ENCODE measurements around the gene NGF. TPM values are rescaled to one million over a fixed set of nuclear protein-coding genes. Genes with fewer than 3 reads are reported as not detected.
"Not testable (repeated sequence)": the region's sequence is repeated elsewhere in the genome, so short reads cannot be mapped to it uniquely, and the experiment has no call there.

NGF gene
- not detected for total RNA-seq

GRCh38 chr1:115337633-115338456, at the start of gene NGF:
Gene NGF, minus strand, starts transcription at chr1:115338249. Its CDS starts 51,454 bp downstream, at chr1:115286795.
- Mint-ChIP-seq H3K9me3 (no peaks in the 10 kb centered on the region), H3K27ac (no peak within 1 kb of the TSS), H3K36me3 (no peaks in the 10 kb centered on the region)
- ATAC-seq (no peak), DNase-seq (ENCODE audit: low spot score in 2 of 2) (no peak)

- DNase-seq (ENCODE audit: low spot score in 2 of 2); H3K27ac Mint-ChIP-seq; ATAC-seq: not testable (repeated sequence)
- Mint-ChIP-seq H3K9me3 (peaks cover 14 to 19% of the 10 kb centered on the region in 2 donors), H3K36me3 (peaks cover 0 to 24% of the 10 kb centered on the region in 2 donors)
Observed at GRCh38 chr1:115383455-115383854, 45.4 kb upstream of the NGF start.

- H3K9me3 Mint-ChIP-seq: peaks cover 0 to 4% of the 10 kb centered on the region in 2 donors
- peaks cover 0 to 8% of the 10 kb centered on the region in 2 donors for H3K36me3 Mint-ChIP-seq
- DNase-seq (ENCODE audit: low spot score in 2 of 2) (no peak), ATAC-seq (no peak)
- no peak overlapping the region for H3K27ac Mint-ChIP-seq
Observed at GRCh38 chr1:115379943-115380342, 41.9 kb upstream of the NGF start.

DNA sequence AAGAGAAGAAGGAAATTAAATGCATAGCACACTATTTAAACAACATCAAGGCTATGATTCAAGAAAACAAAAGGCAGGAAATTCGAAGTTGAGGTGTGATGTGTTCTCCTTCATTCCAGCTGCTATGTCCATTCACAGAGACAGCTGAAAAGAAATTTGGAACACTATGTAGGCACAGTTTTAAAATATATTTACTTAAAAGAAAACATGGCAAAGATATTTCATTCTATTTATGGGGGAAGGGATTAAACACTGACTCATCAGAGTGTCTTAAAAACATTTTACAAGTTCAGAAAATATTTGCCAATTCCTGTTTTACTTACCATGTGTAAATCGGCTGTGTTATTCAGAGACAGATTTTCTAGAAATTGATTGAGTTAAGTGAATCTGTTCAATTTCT, 39.4 kb upstream of the NGF start:
- Mint-ChIP-seq H3K27ac (no peak overlapping the region), H3K9me3 (no peaks in the 10 kb centered on the region), H3K36me3 (no peaks in the 10 kb centered on the region)
- DNase-seq (ENCODE audit: low spot score in 2 of 2) (no peak), ATAC-seq (no peak)

- ATAC-seq: no peak
- no peak overlapping the region for H3K27ac Mint-ChIP-seq
- H3K9me3 Mint-ChIP-seq: no peaks in the 10 kb centered on the region
Observed at GRCh38 chr1:115374598-115374997, 36.5 kb upstream of the NGF start.

DNA sequence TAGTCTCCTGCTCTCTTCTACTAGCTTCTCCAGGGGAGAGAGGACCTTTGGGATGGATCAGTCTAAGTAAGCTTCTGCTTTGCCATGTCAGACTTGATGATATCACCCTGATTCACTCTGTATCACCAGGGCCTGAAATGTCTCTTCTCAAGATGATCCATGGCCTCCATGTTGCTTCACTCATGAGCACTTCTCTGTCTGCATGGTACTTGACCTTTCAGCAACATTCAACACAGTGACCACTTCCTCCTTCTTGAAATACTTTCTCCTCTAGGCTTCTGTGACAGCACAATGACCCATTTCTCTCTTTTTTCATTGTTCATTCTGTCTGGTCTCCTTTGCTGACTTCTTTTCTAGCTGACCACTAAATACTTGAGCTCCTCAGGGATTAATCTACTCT, 35.3 kb upstream of the NGF start:
- peak in 1 of 2 donors; percentile 82 for ATAC-seq

More at GRCh38 chr1:115374598-115374997, 36.5 kb upstream of the NGF start:
- H3K36me3 Mint-ChIP-seq: no peaks in the 10 kb centered on the region
- no peak for DNase-seq (ENCODE audit: low spot score in 2 of 2)

GRCh38 chr1:115365738-115366137, 27.7 kb upstream of the NGF start:
- no peak overlapping the region for H3K27ac Mint-ChIP-seq
- peaks cover 0 to 12% of the 10 kb centered on the region in 2 donors for H3K9me3 Mint-ChIP-seq

More for the DNA sequence above, 35.3 kb upstream of the NGF start:
- Mint-ChIP-seq H3K36me3 (no peaks in the 10 kb centered on the region), H3K9me3 (no peaks in the 10 kb centered on the region), H3K27ac (no peak overlapping the region)
- DNase-seq (ENCODE audit: low spot score in 2 of 2): no peak

GRCh38 chr1:115364780-115365155, 26.7 kb upstream of the NGF start:
- Mint-ChIP-seq H3K9me3 (peaks cover 0 to 12% of the 10 kb centered on the region in 2 donors), H3K27ac (no peak overlapping the region)
- no peak for ATAC-seq

More at GRCh38 chr1:115365738-115366137, 27.7 kb upstream of the NGF start:
- DNase-seq (ENCODE audit: low spot score in 2 of 2): no peak
- H3K36me3 Mint-ChIP-seq: peaks cover 12 to 15% of the 10 kb centered on the region in 2 donors
- ATAC-seq: no peak

GRCh38 chr1:115364046-115364779, 26.2 kb upstream of the NGF start:
- DNase-seq (ENCODE audit: low spot score in 2 of 2) (no peak), ATAC-seq (no peak)
- Mint-ChIP-seq H3K27ac (no peak overlapping the region), H3K36me3 (peaks cover 13 to 15% of the 10 kb centered on the region in 2 donors), H3K9me3 (peaks cover 0 to 12% of the 10 kb centered on the region in 2 donors)

More at GRCh38 chr1:115364780-115365155, 26.7 kb upstream of the NGF start:
- H3K36me3 Mint-ChIP-seq: peaks cover 13 to 15% of the 10 kb centered on the region in 2 donors
- DNase-seq (ENCODE audit: low spot score in 2 of 2): no peak

DNA sequence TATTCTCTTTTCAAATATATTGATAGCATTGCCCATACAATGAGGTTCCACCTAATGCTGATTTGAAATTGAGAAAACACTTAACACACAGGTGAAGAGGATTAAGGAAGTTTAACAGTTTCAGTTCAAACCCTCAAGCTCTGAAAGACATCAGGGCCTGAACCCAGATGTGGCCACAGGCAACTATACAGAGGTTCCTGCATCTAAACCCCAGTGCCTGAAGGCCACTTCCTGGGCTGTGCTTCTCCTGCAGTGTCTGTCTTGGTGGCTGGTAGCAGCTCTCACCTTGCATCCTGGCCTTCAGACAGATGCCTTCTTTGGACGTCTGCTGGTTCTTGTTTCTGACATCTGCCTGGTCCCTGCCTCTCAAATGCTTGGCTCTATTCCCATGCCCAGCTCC, 25.1 kb upstream of the NGF start:
- DNase-seq (ENCODE audit: low spot score in 2 of 2) (no peak), ATAC-seq (no peak)
- Mint-ChIP-seq H3K9me3 (peaks cover 0 to 12% of the 10 kb centered on the region in 2 donors), H3K27ac (no peak overlapping the region), H3K36me3 (peaks cover 13 to 15% of the 10 kb centered on the region in 2 donors)

- H3K27ac Mint-ChIP-seq; ATAC-seq; DNase-seq (ENCODE audit: low spot score in 2 of 2): not testable (repeated sequence)
- peaks cover 13 to 15% of the 10 kb centered on the region in 2 donors for H3K36me3 Mint-ChIP-seq
- peaks cover 0 to 12% of the 10 kb centered on the region in 2 donors for H3K9me3 Mint-ChIP-seq
Observed at GRCh38 chr1:115360505-115361129, 22.6 kb upstream of the NGF start.

DNA sequence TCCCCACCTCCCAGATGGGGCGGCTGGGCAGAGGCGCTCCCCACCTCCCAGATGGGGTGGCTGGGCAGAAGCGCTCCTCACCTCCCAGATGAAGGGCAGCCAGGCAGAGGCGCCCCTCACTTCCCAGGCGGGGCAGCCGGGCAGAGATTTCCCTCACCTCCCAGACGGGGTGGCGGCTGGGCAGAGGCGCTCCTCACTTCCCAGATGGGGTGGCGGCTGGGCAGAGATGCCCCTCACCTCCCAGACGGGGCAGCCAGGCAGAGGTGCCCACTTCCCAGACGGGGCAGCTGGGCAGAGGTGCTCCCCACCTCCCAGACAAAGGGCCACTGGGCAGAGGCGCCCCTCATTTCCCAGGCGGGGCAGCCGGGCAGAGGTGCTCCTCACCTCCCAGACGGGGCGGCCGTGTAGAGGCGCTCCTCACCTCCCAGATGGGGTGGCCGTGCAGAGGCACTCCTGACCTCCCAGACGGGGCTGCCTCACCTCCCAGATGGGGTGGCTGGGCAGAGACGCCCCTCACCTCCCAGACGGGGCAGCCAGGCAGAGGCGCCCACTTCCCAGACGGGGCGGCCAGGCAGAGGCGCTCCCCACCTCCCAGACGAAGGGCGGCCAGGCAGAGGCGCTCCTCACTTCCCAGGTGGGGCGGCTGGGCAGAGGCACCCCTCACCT, 21.9 kb upstream of the NGF start:
- not testable (repeated sequence) for H3K27ac Mint-ChIP-seq; DNase-seq (ENCODE audit: low spot score in 2 of 2); ATAC-seq
- Mint-ChIP-seq H3K9me3 (peaks cover 0 to 12% of the 10 kb centered on the region in 2 donors), H3K36me3 (peaks cover 13 to 15% of the 10 kb centered on the region in 2 donors)

DNA sequence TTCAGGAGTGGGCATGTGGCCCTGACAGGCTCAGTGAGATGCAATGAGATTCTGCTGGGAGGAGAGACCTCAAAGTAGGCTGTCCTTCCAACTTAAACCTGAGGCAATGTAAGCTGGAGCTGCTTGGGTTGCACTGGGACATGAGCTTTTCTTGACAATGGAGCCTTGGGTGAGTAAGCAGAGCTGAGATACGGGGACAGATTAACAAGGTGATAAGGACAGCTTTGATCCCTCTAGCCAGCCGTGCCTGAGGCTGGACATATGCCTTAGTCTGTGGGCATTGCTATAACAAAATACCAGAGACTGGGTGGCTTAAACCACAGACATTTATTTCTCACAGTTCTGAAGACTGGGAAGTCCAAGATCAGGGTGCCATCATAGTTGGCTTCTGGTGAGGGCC, 18.3 kb upstream of the NGF start:
- H3K9me3 Mint-ChIP-seq: peaks cover 0 to 4% of the 10 kb centered on the region in 2 donors
- H3K27ac Mint-ChIP-seq: no peak overlapping the region
- DNase-seq (ENCODE audit: low spot score in 2 of 2) (no peak), ATAC-seq (no peak)
- peaks cover 6% of the 10 kb centered on the region in 2 donors for H3K36me3 Mint-ChIP-seq

DNA sequence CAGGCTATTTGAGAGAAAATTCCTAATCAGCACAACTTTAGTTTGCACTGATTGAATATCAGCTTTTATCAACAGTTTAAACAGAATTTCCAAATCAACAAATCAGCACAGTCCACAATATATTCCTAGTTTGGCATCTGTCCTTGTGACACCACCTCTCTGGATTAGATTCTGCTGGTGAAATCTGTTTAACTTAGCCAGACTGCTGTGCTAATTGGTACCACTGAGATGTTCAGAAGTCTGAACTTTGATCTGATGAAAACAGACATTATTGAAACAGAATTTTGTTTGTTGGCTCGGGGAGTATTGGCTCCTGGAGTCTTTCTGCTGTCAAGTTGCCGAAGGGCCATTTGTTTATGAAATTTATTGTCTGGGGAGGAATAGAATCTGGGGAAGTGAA, 17.0 kb upstream of the NGF start:
- DNase-seq (ENCODE audit: low spot score in 2 of 2) (no peak), ATAC-seq (no peak)
- H3K27ac Mint-ChIP-seq: no peak overlapping the region
- H3K9me3 Mint-ChIP-seq: no peaks in the 10 kb centered on the region
- no peaks in the 10 kb centered on the region for H3K36me3 Mint-ChIP-seq

GRCh38 chr1:115351143-115351542, 13.1 kb upstream of the NGF start:
- Mint-ChIP-seq H3K9me3 (no peaks in the 10 kb centered on the region), H3K36me3 (no peaks in the 10 kb centered on the region), H3K27ac (no peak overlapping the region)
- DNase-seq (ENCODE audit: low spot score in 2 of 2) (no peak), ATAC-seq (no peak)

DNA sequence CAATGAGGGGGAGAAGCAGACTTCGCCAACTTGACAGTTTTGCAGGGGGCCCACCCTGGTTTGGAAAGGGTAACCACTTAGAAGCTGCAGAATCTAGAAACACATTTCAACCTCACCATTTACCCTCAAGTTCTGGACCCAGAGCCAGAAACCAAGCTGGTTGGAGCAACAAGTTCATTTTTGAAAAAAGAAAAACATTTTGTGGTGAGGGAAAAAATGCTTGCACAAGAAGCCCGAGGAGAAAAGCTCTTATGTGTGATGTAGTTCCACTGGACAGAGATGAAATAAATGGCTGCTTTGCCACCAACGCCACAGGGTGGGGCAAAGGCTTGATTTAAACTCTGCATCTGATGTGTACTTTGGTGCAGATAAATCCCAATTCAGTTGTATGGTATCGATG, 10.6 kb upstream of the NGF start:
- Mint-ChIP-seq H3K36me3 (no peaks in the 10 kb centered on the region), H3K27ac (no peak overlapping the region), H3K9me3 (no peaks in the 10 kb centered on the region)
- DNase-seq (ENCODE audit: low spot score in 2 of 2) (no peak), ATAC-seq (no peak)

All from activated naive CD4-positive, alpha-beta T cell treated with anti-CD3 and anti-CD28 coated beads, Interleukin-2, amount 50 U/mL, for 72 hours (primary cell).